GM21360 (cell line): Measurements from ENCODE around the gene CDH19.

Source experiments
- ATAC-seq: cut with Tn5 transposase; IDR thresholded peaks from one replicate; pipeline ENCODE4 v1.9.1; 2021; ENCODE audit warnings: mild to moderate bottlenecking, moderate library complexity; ENCODE audit not compliant: unreplicated experiment

CDH19 gene, protein sequence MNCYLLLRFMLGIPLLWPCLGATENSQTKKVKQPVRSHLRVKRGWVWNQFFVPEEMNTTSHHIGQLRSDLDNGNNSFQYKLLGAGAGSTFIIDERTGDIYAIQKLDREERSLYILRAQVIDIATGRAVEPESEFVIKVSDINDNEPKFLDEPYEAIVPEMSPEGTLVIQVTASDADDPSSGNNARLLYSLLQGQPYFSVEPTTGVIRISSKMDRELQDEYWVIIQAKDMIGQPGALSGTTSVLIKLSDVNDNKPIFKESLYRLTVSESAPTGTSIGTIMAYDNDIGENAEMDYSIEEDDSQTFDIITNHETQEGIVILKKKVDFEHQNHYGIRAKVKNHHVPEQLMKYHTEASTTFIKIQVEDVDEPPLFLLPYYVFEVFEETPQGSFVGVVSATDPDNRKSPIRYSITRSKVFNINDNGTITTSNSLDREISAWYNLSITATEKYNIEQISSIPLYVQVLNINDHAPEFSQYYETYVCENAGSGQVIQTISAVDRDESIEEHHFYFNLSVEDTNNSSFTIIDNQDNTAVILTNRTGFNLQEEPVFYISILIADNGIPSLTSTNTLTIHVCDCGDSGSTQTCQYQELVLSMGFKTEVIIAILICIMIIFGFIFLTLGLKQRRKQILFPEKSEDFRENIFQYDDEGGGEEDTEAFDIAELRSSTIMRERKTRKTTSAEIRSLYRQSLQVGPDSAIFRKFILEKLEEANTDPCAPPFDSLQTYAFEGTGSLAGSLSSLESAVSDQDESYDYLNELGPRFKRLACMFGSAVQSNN

DNA sequence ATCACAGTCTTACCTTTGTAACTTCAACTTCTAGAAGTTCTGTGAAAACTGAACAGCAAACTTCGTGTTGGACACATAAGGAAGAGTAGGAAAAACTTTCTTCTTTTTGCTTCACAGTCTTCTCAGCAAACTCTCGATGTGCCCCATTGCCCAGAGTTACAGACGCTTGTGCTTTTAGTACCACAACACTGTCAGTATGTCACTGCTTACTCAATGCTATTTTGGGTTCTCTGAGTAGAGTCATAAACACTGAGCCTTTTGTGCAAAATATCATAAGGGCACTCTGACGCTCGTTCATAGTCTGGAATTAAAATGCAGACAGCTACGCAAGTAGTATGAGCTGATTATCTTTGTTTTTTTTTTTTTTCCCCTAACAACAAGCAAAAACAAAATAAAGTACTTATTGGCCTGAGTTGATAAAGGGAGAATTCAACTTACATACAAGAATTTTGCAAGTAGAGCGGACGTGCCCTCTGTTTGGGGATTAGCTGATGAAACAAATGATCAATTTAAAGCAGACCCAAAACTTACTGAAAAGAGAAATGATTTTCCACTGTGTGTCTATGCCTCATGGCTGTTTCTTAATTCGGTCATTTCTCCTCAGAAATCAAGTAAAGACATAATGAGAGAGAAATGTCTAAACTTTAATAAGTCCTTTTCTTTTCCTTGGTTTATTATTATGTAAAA lies at the start of gene CDH19:
Gene CDH19, minus strand, starts transcription at position 150 of the 687 bp plus-strand sequence. CDS start 31,886 bp downstream, outside the sequence.
- ATAC-seq = no peak

DNA sequence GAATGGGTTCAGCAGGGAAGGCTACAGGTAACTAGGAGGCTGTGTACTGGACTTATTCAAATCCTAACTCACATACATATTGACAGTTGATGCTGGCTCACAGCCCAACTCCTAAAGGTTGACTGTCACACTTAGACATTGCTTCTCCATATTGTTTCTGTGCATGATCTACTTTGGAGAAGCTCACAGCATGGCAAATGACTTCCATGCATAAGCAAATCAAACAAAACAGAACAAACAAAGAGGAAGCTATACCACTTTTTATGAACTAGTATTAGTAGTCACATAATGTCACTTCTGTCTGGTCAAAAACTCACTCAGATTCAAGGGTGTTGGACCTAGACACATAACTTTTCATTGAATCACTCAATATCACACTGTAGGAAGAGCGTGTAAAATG lies 43.8 kb upstream of the CDH19 start:
- no peak for ATAC-seq

DNA sequence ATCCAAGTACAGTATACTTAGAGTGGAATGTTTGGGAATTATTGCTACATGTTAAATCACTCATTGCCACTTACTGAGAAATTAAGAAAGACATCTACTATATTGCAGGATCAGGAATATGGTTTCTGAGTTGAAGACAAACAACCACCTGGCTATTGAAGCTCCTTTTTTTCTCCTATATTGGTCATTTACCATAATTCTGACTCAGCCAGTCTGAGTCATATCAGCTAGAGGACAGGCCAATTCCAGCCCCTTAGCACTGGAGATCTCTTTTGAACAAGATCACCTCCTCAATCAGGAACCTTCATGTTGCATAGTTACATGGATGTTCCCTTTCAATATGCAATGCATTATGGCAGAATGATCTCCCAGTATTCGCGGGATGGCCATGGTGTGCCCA lies 42.7 kb upstream of the CDH19 start:
- no peak for ATAC-seq

DNA sequence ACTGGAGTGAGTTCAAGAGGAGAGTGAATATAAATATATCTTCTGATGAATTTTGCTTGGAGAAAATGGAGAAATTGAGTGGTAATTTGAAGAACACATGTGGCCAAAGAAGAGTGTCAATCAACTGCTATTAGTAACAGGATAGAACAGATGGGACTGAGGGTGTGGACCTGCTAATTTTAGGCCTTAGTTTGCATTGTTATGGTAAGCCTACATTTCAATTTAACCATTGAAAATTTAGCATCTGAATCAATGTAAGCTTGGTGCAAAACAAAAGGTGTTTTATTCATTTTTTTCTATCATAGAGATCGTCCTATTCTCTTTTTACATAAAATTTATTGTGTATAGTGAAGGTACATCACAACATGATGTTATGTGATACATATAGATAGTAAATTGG lies 42.1 kb upstream of the CDH19 start:
- ATAC-seq = no peak

DNA sequence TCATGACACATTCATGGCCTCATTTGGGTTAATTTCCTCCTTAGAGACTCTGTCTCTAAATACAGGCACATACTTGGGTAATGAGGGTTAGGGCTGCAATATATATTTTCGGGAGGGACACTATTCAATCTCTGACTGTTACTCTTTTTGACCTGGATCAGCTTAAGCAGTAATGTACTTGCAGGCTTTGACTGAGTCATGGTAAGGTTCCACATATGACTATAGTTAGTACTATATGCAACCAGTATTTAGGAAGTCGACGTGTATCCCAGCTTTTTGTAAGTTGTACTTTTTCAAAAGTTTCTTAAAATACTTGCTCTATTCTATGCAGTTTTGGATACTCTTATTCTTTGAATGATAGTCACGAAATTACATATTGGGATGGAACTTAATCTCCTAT lies 37.2 kb upstream of the CDH19 start:
- ATAC-seq = no peak

DNA sequence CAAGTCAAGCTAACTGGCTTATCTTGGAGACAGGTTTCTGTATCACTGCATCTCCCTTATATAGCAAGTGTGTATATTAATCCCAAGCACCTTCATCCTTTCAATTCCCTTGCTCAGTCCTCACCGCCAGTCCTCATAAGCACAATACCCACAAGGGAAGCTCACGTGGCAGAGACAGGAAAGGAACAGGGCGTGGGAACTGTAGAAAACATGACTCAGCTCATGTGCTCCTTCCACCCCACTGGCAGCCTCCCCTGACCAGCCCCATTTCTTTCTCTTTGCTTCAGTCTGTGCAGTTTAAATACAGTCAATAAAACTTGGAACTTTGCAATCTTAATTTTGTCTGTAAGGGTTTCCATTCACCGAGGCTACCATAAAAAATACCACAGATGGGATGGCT lies 36.5 kb upstream of the CDH19 start:
- no peak for ATAC-seq

DNA sequence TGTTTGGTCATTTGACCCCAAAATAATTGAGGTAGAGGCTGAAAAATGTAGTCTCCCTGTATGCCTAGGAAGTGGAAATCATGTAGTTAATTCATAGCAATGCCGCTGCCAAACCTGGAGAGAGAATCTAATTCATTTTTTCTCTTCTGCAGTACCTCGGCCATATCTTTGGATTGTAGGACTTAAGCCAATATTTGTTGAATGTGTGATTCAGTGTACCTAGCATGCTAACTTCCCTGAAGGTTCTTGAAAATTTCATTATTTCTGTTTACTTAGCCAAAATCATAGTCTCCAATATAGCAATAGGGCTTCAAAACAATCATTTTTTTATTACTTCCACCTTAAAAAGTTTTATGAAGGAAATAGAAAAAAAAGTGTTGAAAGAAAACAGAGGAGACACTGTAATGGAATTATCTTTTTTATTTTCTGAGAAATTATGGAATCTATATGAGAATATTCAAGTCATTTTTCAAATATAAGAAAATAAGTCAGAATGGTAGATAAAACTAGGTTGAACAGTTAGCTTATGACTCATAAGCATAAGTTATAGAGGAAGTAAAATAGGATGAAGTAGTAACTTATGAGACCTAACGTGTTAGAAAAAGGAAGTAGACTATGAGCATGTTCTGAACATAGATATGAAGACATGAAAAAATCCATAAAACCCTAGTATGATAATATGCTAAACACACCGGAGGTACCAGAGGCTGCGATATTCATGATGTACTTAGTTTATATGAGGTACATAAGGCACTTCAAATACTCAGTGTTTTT lies 35.2 kb upstream of the CDH19 start:
- ATAC-seq = no peak

DNA sequence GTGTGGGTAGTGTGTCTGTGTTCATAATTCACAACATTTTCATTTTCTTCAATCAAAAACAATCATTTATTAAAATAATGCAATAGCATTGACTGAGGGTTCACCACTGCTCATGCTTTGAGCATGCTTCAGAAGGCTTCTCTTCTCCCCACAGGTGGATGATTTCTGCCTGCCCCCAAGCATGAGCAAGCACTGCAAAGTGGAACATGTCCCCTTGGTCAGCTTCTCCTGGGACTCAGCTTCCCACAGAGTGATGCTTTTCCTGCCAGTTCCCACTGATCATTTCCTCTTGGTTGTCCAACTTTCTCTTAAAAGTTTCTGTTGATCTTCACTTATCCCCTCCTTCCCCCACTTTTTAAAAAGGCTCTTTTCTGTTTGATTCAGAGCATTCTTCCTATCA lies 31.5 kb upstream of the CDH19 start:
- ATAC-seq = no peak

DNA sequence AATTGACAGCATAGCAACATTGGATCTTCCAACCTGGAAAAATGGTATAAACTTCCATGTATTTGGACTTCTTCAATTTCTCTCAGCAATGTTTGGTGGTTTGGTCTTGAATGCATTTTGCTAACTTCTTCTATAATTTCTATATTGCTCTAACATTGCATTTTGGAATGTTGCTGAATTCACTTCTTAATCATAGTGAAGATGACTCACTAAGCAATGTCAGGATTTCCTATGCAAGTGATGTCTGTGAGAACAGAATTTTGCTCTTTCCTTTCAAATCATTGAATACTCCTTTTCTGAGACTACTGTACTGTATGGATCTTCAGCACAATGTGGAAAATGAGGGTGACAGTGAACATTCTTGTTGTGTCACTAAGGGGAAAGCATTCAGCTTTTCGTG lies 28.9 kb upstream of the CDH19 start:
- no peak for ATAC-seq

DNA sequence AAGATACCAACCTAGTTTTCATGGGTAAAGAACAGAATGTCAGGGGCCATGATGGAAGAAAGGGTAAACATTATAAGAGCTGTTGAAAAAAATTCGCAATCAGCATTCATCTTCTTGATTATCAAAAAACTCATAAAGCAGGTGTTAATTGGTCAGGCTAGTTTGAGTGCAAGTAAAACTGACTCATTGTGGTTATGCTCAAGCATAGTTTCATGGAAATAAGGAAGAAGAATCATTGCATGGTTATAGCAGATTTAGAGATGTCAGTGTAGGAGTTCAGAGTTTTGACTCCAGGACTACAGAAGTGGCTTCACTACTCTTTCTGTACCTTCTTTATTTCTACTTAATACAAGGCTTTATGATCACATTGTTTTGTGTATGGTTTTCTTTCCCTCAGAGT lies 26.9 kb upstream of the CDH19 start:
- ATAC-seq = no peak

DNA sequence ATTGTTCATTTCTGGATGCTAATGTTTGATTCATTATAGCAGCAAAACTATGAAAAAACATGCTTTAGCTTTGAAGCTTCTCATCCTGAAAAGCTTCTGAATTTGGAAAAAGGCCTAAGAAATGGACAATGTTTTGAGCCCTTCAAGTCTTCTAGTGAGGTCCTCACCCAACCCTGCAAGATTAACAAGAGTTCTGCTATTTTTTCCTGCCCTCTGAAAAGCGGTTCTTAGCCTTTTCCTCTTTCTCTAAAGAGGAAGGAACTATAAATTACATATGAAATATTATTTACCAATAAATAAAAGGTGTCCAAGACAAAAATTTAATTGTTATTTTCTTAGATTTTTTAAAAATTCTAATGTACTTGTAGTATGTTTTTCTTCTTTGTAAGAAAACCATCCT lies 19.9 kb upstream of the CDH19 start:
- no peak for ATAC-seq

DNA sequence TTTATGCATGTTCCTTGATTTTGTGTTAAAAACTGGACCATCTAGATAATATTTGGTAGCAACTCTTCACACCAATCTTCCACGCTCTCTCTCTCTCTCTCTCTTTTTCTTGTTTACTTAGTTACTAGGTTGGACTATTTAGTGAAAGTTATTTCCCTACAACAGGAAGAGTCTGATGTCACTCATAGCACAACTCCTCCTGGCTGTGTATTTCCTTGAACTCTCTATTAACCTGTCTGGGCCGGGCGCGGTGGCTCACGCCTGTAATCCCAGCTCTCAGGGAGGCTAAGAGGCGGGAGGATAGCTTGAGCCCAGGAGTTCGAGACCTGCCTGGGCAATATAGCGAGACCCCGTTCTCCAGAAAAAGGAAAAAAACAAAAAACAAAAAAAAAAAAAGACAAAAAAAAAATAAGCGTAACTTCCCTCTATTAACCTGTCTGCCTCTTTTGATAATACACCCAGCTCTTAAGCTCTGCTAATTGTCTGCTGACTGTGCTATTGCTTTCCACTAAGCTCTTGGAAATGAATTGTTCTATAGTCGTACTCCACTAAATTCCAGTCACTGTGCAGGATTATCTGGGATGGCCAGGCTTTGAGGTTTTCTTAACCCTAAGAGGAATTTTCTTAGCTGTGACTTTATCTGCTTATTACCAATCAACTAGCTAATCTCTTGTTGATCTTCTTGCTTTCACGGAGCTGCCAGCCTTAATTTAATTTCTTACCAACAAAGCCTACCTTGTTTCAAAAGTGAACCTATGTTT lies 18.1 kb upstream of the CDH19 start:
- no peak for ATAC-seq

DNA sequence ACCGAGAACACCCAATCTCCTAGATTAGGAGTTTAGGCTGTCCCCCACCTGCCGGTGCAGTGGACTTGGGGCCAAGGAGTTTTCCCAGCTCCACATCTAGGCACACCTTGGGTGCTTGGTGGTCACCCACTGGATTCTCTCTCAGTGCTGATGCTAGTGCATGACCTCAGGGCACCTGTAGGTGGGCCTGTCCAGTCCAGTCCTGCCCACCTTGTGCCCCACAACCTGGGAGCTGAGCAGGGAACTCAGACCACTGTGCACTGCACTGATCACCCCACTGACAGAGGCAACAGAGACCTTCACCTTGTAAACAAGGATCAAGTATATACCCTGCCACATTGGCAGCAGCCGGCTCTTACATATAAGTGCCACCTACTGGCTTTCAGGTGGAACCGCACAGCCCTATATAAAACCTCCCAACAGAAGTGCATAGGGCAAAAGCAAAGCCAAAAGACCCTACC lies 12.7 kb upstream of the CDH19 start:
- no peak for ATAC-seq

DNA sequence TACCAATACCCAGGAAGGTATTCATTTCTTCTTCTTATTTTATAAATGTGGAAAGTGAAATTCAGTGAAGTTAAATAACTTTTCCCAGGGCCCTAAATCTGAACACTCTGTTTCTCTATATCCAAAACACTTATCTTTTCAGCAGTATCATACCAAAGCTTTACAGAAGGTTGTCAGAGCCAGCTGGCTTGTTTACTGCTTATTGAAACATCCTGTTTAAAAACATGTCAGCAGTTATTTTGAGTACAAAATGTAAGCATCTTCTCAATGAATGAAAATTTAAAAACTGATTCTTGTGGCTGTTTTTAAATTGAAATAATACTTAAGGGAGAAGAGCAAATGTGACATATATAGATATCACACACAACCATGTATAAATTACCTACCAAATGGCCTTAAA lies 11.3 kb upstream of the CDH19 start:
- no peak for ATAC-seq

DNA sequence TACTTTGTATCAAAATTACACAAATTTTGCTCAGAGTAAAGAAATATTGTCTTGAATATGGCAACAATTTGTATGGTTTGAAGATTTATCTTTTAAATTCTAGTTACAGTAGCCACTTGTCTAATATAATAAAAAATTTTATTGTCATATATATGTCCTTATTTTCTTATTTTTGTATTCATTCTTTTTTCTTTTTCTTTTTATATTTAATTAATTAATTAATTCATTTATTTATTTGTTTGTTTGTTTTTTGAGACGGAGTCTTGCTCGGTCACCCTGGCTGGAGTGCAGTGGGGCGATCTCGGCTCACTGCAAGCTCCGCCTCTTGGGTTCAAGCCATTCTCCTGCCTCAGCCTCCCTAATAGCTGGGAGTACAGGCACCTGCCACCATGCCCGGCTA lies 3.7 kb upstream of the CDH19 start:
- ATAC-seq = no peak

DNA sequence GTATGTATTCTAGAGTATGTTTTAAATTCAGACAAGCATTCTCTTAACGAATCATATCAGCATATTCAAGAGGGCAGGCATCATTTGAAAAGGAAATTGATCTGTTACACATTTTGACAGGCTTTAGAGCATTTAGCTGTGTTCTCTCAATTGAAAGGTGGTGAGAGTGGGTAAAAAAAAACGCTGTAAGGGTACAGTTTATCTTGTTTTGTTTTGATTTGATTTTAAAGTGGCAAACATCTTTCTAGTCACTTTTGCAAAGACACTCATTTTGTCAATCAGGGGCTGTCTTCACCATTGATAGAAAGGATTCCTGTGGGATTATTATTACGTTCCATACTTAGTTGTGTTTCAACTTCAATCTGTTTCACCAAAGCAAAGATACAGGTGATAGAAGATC lies 2.2 kb downstream of the CDH19 start:
- no peak for ATAC-seq

DNA sequence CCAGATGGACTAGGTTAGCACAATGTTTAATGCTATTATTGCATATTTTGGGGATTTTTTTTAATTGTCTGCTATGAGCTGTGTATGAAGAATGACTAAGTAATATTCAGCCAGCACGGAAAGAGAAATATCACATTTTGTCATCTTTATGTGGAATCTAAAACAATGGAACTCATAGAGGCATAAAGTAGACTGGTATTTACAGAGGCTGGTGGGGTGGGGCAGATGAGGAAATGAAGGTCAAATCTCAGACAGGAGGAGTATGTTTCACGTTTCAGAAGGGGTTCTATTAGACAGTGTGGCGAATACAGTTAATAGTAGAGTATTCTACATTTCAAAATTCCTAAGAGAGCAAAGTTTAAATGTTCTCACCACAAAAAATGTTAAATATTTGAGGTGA lies 4.7 kb downstream of the CDH19 start:
- no peak for ATAC-seq

DNA sequence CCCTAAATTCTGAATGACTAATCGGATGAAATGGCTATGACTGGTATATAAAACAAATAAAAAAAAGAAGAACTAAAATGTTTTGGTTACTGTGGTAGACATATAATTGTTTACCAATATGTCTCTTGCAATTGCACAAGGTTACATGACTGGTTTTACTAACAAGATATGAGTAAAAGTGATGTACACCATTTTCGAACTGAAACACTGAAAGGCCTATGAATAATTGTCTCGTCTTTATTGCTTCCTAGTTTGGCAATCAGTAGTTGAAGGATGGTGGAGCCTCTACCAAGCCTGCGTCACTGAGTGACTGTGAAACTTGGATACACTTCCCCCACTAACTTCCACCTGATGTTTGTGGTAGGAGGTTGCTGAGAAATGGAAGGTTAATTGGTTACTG lies 16.5 kb downstream of the CDH19 start:
- ATAC-seq = no peak

DNA sequence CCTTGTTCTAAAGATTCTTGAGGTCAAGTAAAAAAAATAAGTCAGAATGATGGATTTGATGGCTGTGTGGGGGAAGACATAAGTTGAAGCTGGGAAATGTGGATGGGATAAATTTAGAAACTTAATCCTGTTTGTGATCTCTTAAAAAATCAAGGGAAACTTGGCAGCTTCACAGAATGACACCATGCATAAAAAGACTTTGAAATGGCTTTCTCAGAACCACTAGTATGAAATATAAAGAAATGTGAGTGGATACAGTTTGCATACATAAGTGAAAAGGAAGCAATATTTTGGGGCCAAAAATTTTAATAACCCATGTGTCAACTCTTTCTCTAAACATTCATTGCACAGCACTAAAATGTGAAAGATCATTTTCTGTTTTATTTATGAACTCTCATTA lies 21.7 kb downstream of the CDH19 start:
- ATAC-seq = no peak

DNA sequence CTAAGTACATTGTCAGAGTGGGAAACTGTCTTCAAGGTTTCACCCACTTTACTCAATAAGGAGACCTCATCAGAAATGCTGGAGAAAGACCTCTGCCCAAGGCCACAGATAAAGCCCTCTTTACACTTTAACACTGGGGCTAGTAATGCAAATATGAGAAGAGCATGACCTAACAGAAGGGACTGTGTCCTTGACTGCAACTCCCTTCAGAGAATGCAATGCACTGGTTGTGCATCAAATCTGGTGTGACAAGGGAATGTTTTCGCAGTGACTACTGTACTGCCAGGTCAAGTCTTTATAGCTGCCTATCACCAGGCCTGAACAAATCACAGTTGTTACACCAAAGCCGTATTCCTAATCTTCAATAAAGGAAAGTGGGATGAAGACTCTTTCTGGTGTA lies 28.6 kb downstream of the CDH19 start:
- ATAC-seq = no peak
